Fibroblast of mammary gland (primary cell): Measurements from ENCODE around the gene COLGALT1.

Experiments
- DNase-seq: peaks from one replicate; pipeline ENCODE4 v3.0.0-alpha.2; 2010; ENCODE audit warnings: low read depth
- H3K4me3 ChIP-seq: 2 replicates; pipeline ENCODE4 v1.5.1; 2011; ENCODE audit warnings: low read depth, mild to moderate bottlenecking, low read length, moderate library complexity; ENCODE audit not compliant: control insufficient read depth
- TF ChIP-seq, protein P1 (sequence below): conservative IDR thresholded peaks from 2 replicates; pipeline ENCODE4 v1.5.1; 2011; ENCODE audit warnings: low read depth, low read length, inconsistent platforms; ENCODE audit not compliant: control insufficient read depth, insufficient read depth

The COLGALT1 gene

DNA sequence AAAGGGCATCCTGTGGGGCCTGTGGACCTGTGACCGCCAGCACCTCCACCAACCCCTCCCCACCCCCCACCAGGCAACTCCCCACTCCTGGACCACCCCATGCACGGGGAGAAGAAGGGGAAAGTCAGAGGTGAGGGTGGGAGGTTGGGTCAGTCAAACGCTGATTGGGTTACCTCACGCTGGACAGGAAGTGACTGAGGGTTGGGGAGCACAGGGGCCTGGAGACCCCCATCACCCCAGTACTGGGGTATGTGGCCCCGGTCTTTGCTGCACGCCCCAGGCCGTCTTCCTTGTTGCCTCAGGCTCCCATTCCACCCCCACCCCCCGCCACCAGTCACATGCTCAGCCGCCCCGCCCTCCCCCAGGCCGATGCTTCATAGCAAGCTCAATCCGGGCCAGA lies 59.0 kb downstream of the COLGALT1 start:
- no peak overlapping the region for H3K4me3 ChIP-seq
- DNase-seq = no peak
- TF ChIP-seq, protein P1, sequence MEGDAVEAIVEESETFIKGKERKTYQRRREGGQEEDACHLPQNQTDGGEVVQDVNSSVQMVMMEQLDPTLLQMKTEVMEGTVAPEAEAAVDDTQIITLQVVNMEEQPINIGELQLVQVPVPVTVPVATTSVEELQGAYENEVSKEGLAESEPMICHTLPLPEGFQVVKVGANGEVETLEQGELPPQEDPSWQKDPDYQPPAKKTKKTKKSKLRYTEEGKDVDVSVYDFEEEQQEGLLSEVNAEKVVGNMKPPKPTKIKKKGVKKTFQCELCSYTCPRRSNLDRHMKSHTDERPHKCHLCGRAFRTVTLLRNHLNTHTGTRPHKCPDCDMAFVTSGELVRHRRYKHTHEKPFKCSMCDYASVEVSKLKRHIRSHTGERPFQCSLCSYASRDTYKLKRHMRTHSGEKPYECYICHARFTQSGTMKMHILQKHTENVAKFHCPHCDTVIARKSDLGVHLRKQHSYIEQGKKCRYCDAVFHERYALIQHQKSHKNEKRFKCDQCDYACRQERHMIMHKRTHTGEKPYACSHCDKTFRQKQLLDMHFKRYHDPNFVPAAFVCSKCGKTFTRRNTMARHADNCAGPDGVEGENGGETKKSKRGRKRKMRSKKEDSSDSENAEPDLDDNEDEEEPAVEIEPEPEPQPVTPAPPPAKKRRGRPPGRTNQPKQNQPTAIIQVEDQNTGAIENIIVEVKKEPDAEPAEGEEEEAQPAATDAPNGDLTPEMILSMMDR = no peak

DNA sequence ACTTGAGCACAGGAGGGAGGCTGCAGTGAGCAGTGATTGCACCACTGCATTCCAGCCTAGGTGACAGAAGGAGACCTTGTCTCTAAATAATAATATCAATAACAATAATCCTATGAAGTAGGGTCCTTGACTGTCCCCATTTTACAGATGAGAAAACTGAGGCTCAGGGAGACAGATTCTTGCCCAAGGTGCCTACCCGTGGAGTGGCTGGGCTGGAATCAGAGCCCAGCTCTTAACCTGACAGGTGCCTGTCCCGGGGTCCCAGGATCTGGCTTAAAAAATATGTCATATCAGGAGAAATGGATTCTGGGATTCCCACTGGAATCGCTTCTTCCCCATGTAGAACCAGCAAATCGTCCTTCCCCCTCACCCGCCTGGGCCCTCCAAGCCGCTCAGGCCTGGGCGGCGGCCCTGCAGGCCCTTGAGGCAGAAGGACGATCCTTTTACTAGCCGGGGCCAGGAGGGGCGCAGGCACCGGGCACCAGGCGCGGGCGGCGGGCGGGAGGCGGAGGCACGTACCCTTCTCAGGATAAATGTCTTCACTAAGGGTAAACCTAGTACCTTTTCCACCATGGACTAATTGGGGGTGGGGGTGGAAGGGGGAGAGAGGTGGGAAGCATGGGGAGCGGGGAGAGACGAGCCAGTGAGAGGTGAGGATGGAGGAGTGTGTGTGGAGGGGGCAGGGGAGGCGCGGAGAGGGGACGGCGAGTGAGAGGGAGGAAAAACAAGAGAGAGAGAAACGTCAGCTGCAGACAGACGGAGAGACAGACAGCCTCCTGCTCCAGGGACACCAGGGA lies 60.6 kb downstream of the COLGALT1 start:
- no peak overlapping the region for H3K4me3 ChIP-seq

DNA sequence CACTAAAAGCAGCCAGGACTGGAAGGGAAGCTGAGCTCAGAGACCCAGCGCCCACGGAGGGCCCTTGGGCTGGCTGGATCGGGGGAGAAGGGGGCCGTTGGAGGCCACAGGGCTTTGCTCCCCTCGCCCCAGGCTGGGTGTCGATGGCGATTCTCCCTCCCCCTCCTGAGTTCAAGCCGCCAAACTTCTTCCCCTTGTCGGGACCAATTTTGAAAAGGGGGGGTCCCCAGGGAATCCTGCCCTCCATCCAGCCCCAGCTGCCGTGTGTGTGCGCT lies 61.2 kb downstream of the COLGALT1 start:
- H3K4me3 ChIP-seq = no peak overlapping the region
- TF ChIP-seq, protein P1 = no peak
- no peak for DNase-seq

More for the DNA sequence above, 60.6 kb downstream of the COLGALT1 start:
- DNase-seq = no peak
- TF ChIP-seq, protein P1 = no peak

GRCh38 chr19:17616961-17617806 lies 61.7 kb downstream of the COLGALT1 start:
- no peak overlapping the region for H3K4me3 ChIP-seq
- TF ChIP-seq, protein P1 = no peak
- DNase-seq = peak; percentile 23

GRCh38 chr19:17617807-17618192 lies 62.4 kb downstream of the COLGALT1 start:
- no peak for DNase-seq
- H3K4me3 ChIP-seq = no peak overlapping the region
- TF ChIP-seq, protein P1 = no peak

GRCh38 chr19:17618281-17618903 lies 62.9 kb downstream of the COLGALT1 start:
- TF ChIP-seq, protein P1 = no peak
- no peak for DNase-seq
- H3K4me3 ChIP-seq = no peak overlapping the region
